HCT116 (cell line): ENCODE measurements around the gene BSND. TPM values are rescaled to one million over a fixed set of nuclear protein-coding genes. Genes with fewer than 3 reads are reported as not detected.

Experiments used
- ATAC-seq: fragments of 200-7000 bp; cut with Tn5 transposase; 2 replicates; pipeline ENCODE4 v1.9.1; 2020; ENCODE audit warnings: mild to moderate bottlenecking, moderate library complexity
- BruUV-seq: library from RNA; stranded (reverse); fragments of 400-500 nt; replicated peaks from 2 replicates; lab custom pipeline; 2021; lab: Mats Ljungman, UMichigan
- CTCF ChIA-PET: fragments of 300-600 bp; sonication (Branson Sonifier 250); formaldehyde crosslinking; loops from one replicate; lab custom pipeline; 2021; ENCODE audit warnings: antibody characterized with exemption; lab: Charles Lee
- POLR2A ChIA-PET: fragments of 300-600, 350-600 bp; sonication (Branson Sonifier 250); formaldehyde crosslinking; loops from one replicate; lab custom pipeline; 2021; ENCODE audit warnings: antibody characterized with exemption; lab: Charles Lee
- RAD21 ChIA-PET, 2 experiments: fragments of 300-600 bp; sonication (Branson Sonifier 250); formaldehyde crosslinking; loops; one replicate each; lab custom pipeline; 2023; ENCODE audit warnings: low total read pairs in 2 of 2; ENCODE audit not compliant: uncharacterized antibody in 2 of 2, unreplicated experiment in 2 of 2, low non-redundant PET in 1 of 2; lab: Charles Lee
- DNase-seq: peaks from one replicate; pipeline ENCODE4 v3.0.0-alpha.2; 2010; ENCODE audit warnings: low read depth, low spot score
- H2AFZ ChIP-seq: fragments of 200-600 bp; shearing (Covaris generic), sonication (generic); 2 replicates; pipeline ENCODE4 v1.6.1; 2017; ENCODE audit warnings: low read depth, mixed run types, mixed read lengths, antibody characterized with exemption, low read length; ENCODE audit not compliant: poor library complexity, severe bottlenecking
- H3K27ac ChIP-seq: 2 replicates; pipeline ENCODE4 v1.5.1; 2012; ENCODE audit warnings: low read depth, low read length
- H3K27me3 ChIP-seq: fragments of 200-600 bp; sonication (generic); 2 replicates; pipeline ENCODE4 v1.6.1; 2016; ENCODE audit warnings: mixed run types, low read length, mixed read lengths; ENCODE audit not compliant: insufficient read depth
- H3K36me3 ChIP-seq, 2 experiments: fragments of 200-500 bp in 1 of 2; fragments of 200-600 bp in 1 of 2; sonication (Bioruptor generic) in 1 of 2; sonication (generic) in 1 of 2; 2 replicates each; pipeline versions ENCODE4 v1.5.1 to v1.6.1; 2014 to 2016; ENCODE audit warnings: low read length in 2 of 2, inconsistent platforms in 1 of 2, mixed read lengths in 1 of 2, mixed run types in 1 of 2; ENCODE audit not compliant: insufficient read depth in 2 of 2, control insufficient read depth in 1 of 2
- H3K4me1 ChIP-seq, 2 experiments: fragments of 200-600 bp in 1 of 2; sonication (generic) in 1 of 2; 2 replicates each; pipeline versions ENCODE4 v1.5.1 to v1.6.1; 2012 to 2017; ENCODE audit warnings: low read length in 2 of 2, inconsistent platforms in 1 of 2, mild to moderate bottlenecking in 1 of 2, mixed read lengths in 1 of 2, mixed run types in 1 of 2, moderate library complexity in 1 of 2; ENCODE audit not compliant: insufficient read depth in 2 of 2, control insufficient read depth in 1 of 2
- H3K4me2 ChIP-seq: fragments of 200-600 bp; sonication (generic); 2 replicates; pipeline ENCODE4 v1.6.1; 2017; ENCODE audit warnings: mixed run types, low read length, mixed read lengths
- H3K4me3 ChIP-seq, 2 experiments: fragments of 200-600 bp in 1 of 2; sonication (generic) in 1 of 2; replicated peaks in 1 of 2; 2 replicates each; pipeline ENCODE4 v1.5.1; 2011 to 2016; ENCODE audit warnings: low read length in 2 of 2, control low read depth in 1 of 2, low read depth in 1 of 2, mild to moderate bottlenecking in 1 of 2, mixed read lengths in 1 of 2, mixed run types in 1 of 2
- H3K79me2 ChIP-seq: fragments of 200-600 bp; sonication (generic); 2 replicates; pipeline ENCODE4 v1.6.1; 2017; ENCODE audit warnings: mild to moderate bottlenecking, mixed run types, low read length, moderate library complexity, mixed read lengths; ENCODE audit not compliant: insufficient read depth
- H3K9ac ChIP-seq: fragments of 200-600 bp; sonication (generic); 2 replicates; pipeline ENCODE4 v1.6.1; 2016; ENCODE audit warnings: low read length, mixed read lengths
- H3K9me2 ChIP-seq: fragments of 200-600 bp; sonication (generic), shearing (Covaris generic); 2 replicates; pipeline ENCODE4 v1.6.1; 2017; ENCODE audit warnings: mixed run types, mild to moderate bottlenecking, moderate library complexity; ENCODE audit not compliant: insufficient read depth
- H3K9me3 ChIP-seq, 2 experiments: fragments of 200-500 bp in 1 of 2; fragments of 200-600 bp in 1 of 2; sonication (Bioruptor generic) in 1 of 2; sonication (generic) in 1 of 2; 2 replicates each; pipeline ENCODE4 v1.6.1; 2014 to 2017; ENCODE audit warnings: low read length in 2 of 2, mixed read lengths in 2 of 2, inconsistent platforms in 1 of 2, low read depth in 1 of 2, mild to moderate bottlenecking in 1 of 2, mixed run types in 1 of 2, moderate library complexity in 1 of 2; ENCODE audit not compliant: control insufficient read depth in 1 of 2, insufficient read depth in 1 of 2
- H4K20me1 ChIP-seq: fragments of 200-600 bp; sonication (generic), shearing (Covaris generic); 2 replicates; pipeline ENCODE4 v1.6.1; 2017; ENCODE audit warnings: mixed run types, mild to moderate bottlenecking, moderate library complexity; ENCODE audit not compliant: insufficient read depth
- CBX3 ChIP-seq: IDR thresholded peaks from 2 replicates; pipeline ENCODE4 v1.6.1; 2012; ENCODE audit warnings: low read depth
- CTCF ChIP-seq, 3 experiments: fragments of 200-600 bp in 1 of 3; sonication (generic) in 1 of 3; IDR thresholded peaks in 2 of 3; conservative IDR thresholded peaks in 1 of 3; 2 replicates each; pipeline ENCODE4 v1.5.1; 2012 to 2017; ENCODE audit warnings: low read depth in 2 of 3, low read length in 2 of 3, antibody characterized with exemption in 1 of 3, borderline replicate concordance in 1 of 3, control low read depth in 1 of 3, mild to moderate bottlenecking in 1 of 3, mixed read lengths in 1 of 3, mixed run types in 1 of 3, moderate library complexity in 1 of 3; ENCODE audit not compliant: insufficient read depth in 1 of 3
- ELF1 ChIP-seq: IDR thresholded peaks from 2 replicates; pipeline ENCODE4 v1.6.1; 2012; ENCODE audit warnings: low read depth, borderline replicate concordance
- EZH2 ChIP-seq: fragments of 200-600 bp; sonication (generic); IDR thresholded peaks from 2 replicates; pipeline ENCODE4 v1.6.1; 2017; ENCODE audit warnings: antibody characterized with exemption, mixed run types
- EZH2phosphoT487 ChIP-seq: fragments of 200-600 bp; IDR thresholded peaks from 2 replicates; pipeline ENCODE4 v1.6.1; 2018; ENCODE audit warnings: antibody characterized with exemption, borderline replicate concordance
- JUND ChIP-seq: IDR thresholded peaks from 2 replicates; pipeline ENCODE4 v1.6.1; 2012
- POLR2A ChIP-seq: IDR thresholded peaks from 2 replicates; pipeline ENCODE4 v1.7.0; 2011; ENCODE audit warnings: borderline replicate concordance; ENCODE audit not compliant: insufficient read depth, insufficient read length; ENCODE audit errors: extremely low read depth
- POLR2AphosphoS5 ChIP-seq: IDR thresholded peaks from 2 replicates; pipeline ENCODE4 v1.6.1; 2011; ENCODE audit warnings: mild to moderate bottlenecking, low read depth, low read length, moderate library complexity
- RAD21 ChIP-seq: IDR thresholded peaks from 2 replicates; pipeline ENCODE4 v1.6.1; 2012; ENCODE audit warnings: low read depth, mild to moderate bottlenecking
- SIN3A ChIP-seq: IDR thresholded peaks from 2 replicates; pipeline ENCODE4 v1.6.1; 2012; ENCODE audit warnings: low read depth
- TCF7L2 ChIP-seq: IDR thresholded peaks from 2 replicates; pipeline ENCODE4 v1.7.0; 2011; ENCODE audit warnings: borderline replicate concordance, inconsistent platforms; ENCODE audit not compliant: insufficient read depth, insufficient read length; ENCODE audit errors: extremely low read depth
- YY1 ChIP-seq: IDR thresholded peaks from 2 replicates; pipeline ENCODE4 v1.6.1; 2011; ENCODE audit warnings: low read length, low read depth, moderate library complexity, mild to moderate bottlenecking; ENCODE audit not compliant: insufficient replicate concordance; ENCODE audit errors: extremely low read depth
- ZFX ChIP-seq: fragments of 450-650 bp; IDR thresholded peaks from 2 replicates; pipeline ENCODE4 v1.6.1; 2017
- ZNF274 ChIP-seq: fragments of 200-500 bp; sonication (Bioruptor generic); IDR thresholded peaks from 2 replicates; pipeline ENCODE4 v1.6.1; 2014; ENCODE audit warnings: mild to moderate bottlenecking, low read depth, low read length, inconsistent platforms
- intact Hi-C: fragments of 100-400 bp; cut with micrococcal nuclease; formaldehyde crosslinking; loops from 2 replicates; pipeline ENCODE4 v1.10.0; 2022
- total RNA-seq: library from RNA; stranded (reverse); gene quantifications from one replicate; pipeline ENCODE4 v1.2.1, GENCODE V29; 2021; ENCODE audit not compliant: unreplicated experiment
- TF ChIP-seq, protein P1 (sequence below): IDR thresholded peaks from 2 replicates; pipeline ENCODE4 v1.6.1; 2011; ENCODE audit warnings: mild to moderate bottlenecking, low read length, moderate library complexity; ENCODE audit not compliant: insufficient replicate concordance; ENCODE audit errors: extremely low read depth
- TF ChIP-seq, protein P2 (sequence below): IDR thresholded peaks from 2 replicates; pipeline ENCODE4 v1.6.1; 2012

BSND gene
- total RNA-seq, 1 experiment from 2014 or later = not detected

DNA sequence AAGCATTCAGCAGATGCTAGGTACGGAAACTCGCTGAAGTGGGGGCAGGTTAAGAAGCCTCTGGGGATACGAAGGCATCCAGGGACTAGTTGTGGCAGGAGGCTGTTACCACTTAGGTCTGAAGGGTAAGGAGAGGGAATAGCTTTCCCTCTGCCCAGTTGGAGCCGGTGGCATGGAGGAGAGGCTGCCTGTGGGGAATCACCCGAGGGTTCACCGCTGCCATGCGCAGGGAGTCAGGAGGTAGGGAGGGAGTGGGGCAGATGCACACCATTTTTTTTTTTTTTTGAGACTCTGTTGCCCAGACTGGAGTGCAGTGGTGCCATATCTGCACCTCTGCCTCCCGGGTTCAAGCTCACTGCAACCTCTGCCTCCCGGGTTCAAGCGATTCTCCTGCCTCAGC, 46.7 kb downstream of the BSND start:
- no peak overlapping the region for H3K4me2 ChIP-seq
- POLR2A ChIA-PET = no interaction called here
- no peaks in the 10 kb centered on the region for H3K27me3 ChIP-seq
- no peak for DNase-seq
- no peaks in the 10 kb centered on the region for H4K20me1 ChIP-seq
- H3K36me3 ChIP-seq = 0 out of 4 replicates have a peak, but pooled peaks cover 0 to 9% of the 10 kb centered on the region in 2 experiments
- RAD21 ChIA-PET = no interaction called here
- no peak for ATAC-seq
- no TSS peak for BruUV-seq
- no peak overlapping the region for H2AFZ ChIP-seq
- no peaks in the 10 kb centered on the region for H3K9me3 ChIP-seq
- CTCF ChIA-PET = no interaction called here
- intact Hi-C loops = no loop called here
- H3K9ac ChIP-seq = no peak overlapping the region
- H3K4me1 ChIP-seq = peaks cover 0 to 9% of the 10 kb centered on the region in 2 experiments; a peak in 2 of 4 replicates
- H3K9me2 ChIP-seq = no peaks in the 10 kb centered on the region
- TF ChIP-seq ZNF274 = no peak
- TF ChIP-seq CBX3 = no peak
- TF ChIP-seq JUND = no peak
- TF ChIP-seq SIN3A = no peak
- TF ChIP-seq TCF7L2 = no peak
- TF ChIP-seq, protein P1, sequence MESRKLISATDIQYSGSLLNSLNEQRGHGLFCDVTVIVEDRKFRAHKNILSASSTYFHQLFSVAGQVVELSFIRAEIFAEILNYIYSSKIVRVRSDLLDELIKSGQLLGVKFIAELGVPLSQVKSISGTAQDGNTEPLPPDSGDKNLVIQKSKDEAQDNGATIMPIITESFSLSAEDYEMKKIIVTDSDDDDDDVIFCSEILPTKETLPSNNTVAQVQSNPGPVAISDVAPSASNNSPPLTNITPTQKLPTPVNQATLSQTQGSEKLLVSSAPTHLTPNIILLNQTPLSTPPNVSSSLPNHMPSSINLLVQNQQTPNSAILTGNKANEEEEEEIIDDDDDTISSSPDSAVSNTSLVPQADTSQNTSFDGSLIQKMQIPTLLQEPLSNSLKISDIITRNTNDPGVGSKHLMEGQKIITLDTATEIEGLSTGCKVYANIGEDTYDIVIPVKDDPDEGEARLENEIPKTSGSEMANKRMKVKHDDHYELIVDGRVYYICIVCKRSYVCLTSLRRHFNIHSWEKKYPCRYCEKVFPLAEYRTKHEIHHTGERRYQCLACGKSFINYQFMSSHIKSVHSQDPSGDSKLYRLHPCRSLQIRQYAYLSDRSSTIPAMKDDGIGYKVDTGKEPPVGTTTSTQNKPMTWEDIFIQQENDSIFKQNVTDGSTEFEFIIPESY = no peak
- no peak for TF ChIP-seq EZH2phosphoT487
- TF ChIP-seq, protein P2, sequence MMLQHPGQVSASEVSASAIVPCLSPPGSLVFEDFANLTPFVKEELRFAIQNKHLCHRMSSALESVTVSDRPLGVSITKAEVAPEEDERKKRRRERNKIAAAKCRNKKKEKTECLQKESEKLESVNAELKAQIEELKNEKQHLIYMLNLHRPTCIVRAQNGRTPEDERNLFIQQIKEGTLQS = no peak
- no peak for TF ChIP-seq YY1
- no peak for TF ChIP-seq POLR2AphosphoS5
- TF ChIP-seq ZFX = no peak
- TF ChIP-seq ELF1 = no peak
- TF ChIP-seq POLR2A = no peak
- TF ChIP-seq EZH2 = no peak
- TF ChIP-seq CTCF (IDR thresholded peaks at IDR 0.05 in 2 of 3, conservative IDR thresholded peaks at IDR 0.05 in 1 of 3; ENCODE audit: borderline replicate concordance in 1 of 3, insufficient read depth in 1 of 3, low read depth in 2 of 3, low read length in 2 of 3) = no peak
- TF ChIP-seq RAD21 = no peak
- H3K27ac ChIP-seq = no peak overlapping the region
- H3K4me3 ChIP-seq = no peak overlapping the region
- H3K79me2 ChIP-seq = peaks cover 6% of the 10 kb centered on the region; the same call in 1 of the 2 replicates
